Measurements from ENCODE around the gene SREBF2.

SREBF2 gene

GRCh38 chr22:41927813-41928212 lies 94.9 kb downstream of the SREBF2 start:
- Histone ChIP-seq H3K79me2 (ENCODE audit: insufficient read depth, low read length) (no peaks in the 10 kb centered on the region), H4K20me1 (ENCODE audit: insufficient read depth, low read length) (no peaks in the 10 kb centered on the region), H3K9me3 (ENCODE audit: low read length) (no peaks in the 10 kb centered on the region), H3K27ac (ENCODE audit: low read depth, low read length, poor library complexity, severe bottlenecking) (no peak overlapping the region), H3K4me2 (ENCODE audit: low read length) (no peak overlapping the region), H3K27me3 (ENCODE audit: insufficient read depth, low read length) (peaks cover 6% of the 10 kb centered on the region; the same call in 1 of the 2 replicates), H2AFZ (ENCODE audit: low read length) (no peak overlapping the region), H3K9me2 (ENCODE audit: low read depth, low read length) (no peaks in the 10 kb centered on the region), H3F3A (ENCODE audit: insufficient read depth, low read length) (no peaks in the 10 kb centered on the region), H3K4me1 (ENCODE audit: insufficient read depth, low read length, severe bottlenecking) (peaks cover 43% of the 10 kb centered on the region), H3K9ac (ENCODE audit: low read length) (no peak overlapping the region), H3K36me3 (ENCODE audit: insufficient read depth, low read length) (no peaks in the 10 kb centered on the region), H3K4me3 (ENCODE audit: low read depth, low read length, poor library complexity, severe bottlenecking) (no peak overlapping the region)
- TF ChIP-seq, protein P1, sequence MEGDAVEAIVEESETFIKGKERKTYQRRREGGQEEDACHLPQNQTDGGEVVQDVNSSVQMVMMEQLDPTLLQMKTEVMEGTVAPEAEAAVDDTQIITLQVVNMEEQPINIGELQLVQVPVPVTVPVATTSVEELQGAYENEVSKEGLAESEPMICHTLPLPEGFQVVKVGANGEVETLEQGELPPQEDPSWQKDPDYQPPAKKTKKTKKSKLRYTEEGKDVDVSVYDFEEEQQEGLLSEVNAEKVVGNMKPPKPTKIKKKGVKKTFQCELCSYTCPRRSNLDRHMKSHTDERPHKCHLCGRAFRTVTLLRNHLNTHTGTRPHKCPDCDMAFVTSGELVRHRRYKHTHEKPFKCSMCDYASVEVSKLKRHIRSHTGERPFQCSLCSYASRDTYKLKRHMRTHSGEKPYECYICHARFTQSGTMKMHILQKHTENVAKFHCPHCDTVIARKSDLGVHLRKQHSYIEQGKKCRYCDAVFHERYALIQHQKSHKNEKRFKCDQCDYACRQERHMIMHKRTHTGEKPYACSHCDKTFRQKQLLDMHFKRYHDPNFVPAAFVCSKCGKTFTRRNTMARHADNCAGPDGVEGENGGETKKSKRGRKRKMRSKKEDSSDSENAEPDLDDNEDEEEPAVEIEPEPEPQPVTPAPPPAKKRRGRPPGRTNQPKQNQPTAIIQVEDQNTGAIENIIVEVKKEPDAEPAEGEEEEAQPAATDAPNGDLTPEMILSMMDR (IDR thresholded peaks at IDR 0.05; ENCODE audit: low read length): no peak
- TF ChIP-seq EZH2 (IDR thresholded peaks at IDR 0.05; ENCODE audit: borderline replicate concordance, low read length): no peak

DNA sequence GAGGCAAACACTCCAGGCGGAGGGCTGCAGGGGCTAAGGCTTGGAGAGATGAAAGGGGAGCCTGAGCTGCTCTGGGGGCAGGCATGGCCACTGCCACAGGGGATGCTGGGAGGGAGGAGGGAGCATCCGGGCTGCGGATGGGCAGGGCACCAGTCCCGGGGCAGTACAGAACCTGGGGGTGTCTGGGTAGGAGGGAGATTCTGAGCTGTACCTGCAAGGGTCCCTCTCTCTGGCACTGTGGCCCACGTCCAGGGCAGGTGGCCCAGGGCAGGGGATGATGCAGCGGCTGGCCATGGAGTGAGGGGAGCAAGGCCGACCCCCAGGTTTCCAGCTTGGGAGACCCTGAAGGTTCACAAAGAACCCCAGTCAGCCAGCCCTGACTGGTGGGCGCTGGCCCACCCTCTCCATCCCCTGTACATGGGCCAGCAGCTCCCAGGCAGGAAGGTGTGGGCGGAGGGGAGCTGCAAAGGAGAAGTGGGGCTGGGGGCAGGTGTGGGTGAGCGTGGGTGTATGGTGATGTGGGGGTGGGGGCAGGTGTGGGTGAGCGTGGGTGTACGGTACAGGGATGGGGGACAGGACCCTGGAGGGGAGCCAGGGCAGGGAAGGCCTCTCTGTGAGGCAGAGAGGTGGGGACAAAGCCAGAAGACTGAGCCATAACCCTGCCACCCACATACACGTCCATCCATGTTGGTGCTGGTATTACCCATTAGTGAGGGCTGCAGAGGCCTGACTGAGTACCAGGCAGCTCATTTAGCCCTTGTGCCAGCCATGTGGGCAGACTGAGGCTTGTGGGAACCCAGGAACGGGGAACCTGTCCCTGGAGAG lies 95.9 kb downstream of the SREBF2 start:
- H3K9ac ChIP-seq (ENCODE audit: low read length): no peak overlapping the region
- H2AFZ ChIP-seq (ENCODE audit: low read length): no peak overlapping the region
- H3K9me3 ChIP-seq (ENCODE audit: low read length): no peaks in the 10 kb centered on the region
- peaks cover 6% of the 10 kb centered on the region; the same call in 1 of the 2 replicates for H3K27me3 ChIP-seq (ENCODE audit: insufficient read depth, low read length)
- no peak overlapping the region for H3K4me2 ChIP-seq (ENCODE audit: low read length)
- no peaks in the 10 kb centered on the region for H3K9me2 ChIP-seq (ENCODE audit: low read depth, low read length)
- H4K20me1 ChIP-seq (ENCODE audit: insufficient read depth, low read length): no peaks in the 10 kb centered on the region
- no peaks in the 10 kb centered on the region for H3K36me3 ChIP-seq (ENCODE audit: insufficient read depth, low read length)
- no peaks in the 10 kb centered on the region for H3K79me2 ChIP-seq (ENCODE audit: insufficient read depth, low read length)
- H3K27ac ChIP-seq (ENCODE audit: low read depth, low read length, poor library complexity, severe bottlenecking): peak overlapping the region; percentile 37
- H3K4me1 ChIP-seq (ENCODE audit: insufficient read depth, low read length, severe bottlenecking): peaks cover 53% of the 10 kb centered on the region
- no peaks in the 10 kb centered on the region for H3F3A ChIP-seq (ENCODE audit: insufficient read depth, low read length)
- H3K4me3 ChIP-seq (ENCODE audit: low read depth, low read length, poor library complexity, severe bottlenecking): no peak overlapping the region
- TF ChIP-seq, protein P1 (IDR thresholded peaks at IDR 0.05; ENCODE audit: low read length): no peak
- TF ChIP-seq EZH2 (IDR thresholded peaks at IDR 0.05; ENCODE audit: borderline replicate concordance, low read length): no peak

- Histone ChIP-seq H3K4me2 (ENCODE audit: low read length) (no peak overlapping the region), H4K20me1 (ENCODE audit: insufficient read depth, low read length) (no peaks in the 10 kb centered on the region), H3K4me3 (ENCODE audit: low read depth, low read length, poor library complexity, severe bottlenecking) (no peak overlapping the region), H3K36me3 (ENCODE audit: insufficient read depth, low read length) (peaks cover 5% of the 10 kb centered on the region; the same call in 1 of the 2 replicates), H3K9ac (ENCODE audit: low read length) (no peak overlapping the region), H3F3A (ENCODE audit: insufficient read depth, low read length) (no peaks in the 10 kb centered on the region), H3K9me2 (ENCODE audit: low read depth, low read length) (no peaks in the 10 kb centered on the region), H3K27ac (ENCODE audit: low read depth, low read length, poor library complexity, severe bottlenecking) (peak overlapping the region; percentile 37), H2AFZ (ENCODE audit: low read length) (no peak overlapping the region), H3K79me2 (ENCODE audit: insufficient read depth, low read length) (no peaks in the 10 kb centered on the region), H3K9me3 (ENCODE audit: low read length) (no peaks in the 10 kb centered on the region), H3K4me1 (ENCODE audit: insufficient read depth, low read length, severe bottlenecking) (peaks cover 59% of the 10 kb centered on the region), H3K27me3 (ENCODE audit: insufficient read depth, low read length) (peaks cover 6% of the 10 kb centered on the region; the same call in 1 of the 2 replicates)
- TF ChIP-seq, protein P1 (IDR thresholded peaks at IDR 0.05; ENCODE audit: low read length): no peak
- TF ChIP-seq EZH2 (IDR thresholded peaks at IDR 0.05; ENCODE audit: borderline replicate concordance, low read length): no peak
Observed at GRCh38 chr22:41929418-41929810, 96.5 kb downstream of the SREBF2 start.
